Stimulated activated CD8-positive, alpha-beta memory T cell treated with anti-CD3 and anti-CD28 coated beads, Interleukin-15, amount 100 ng/mL, for 1 hour (primary cell): ENCODE measurements around the gene COMMD10.

Experiments used
- DNase-seq: peaks from one replicate; pipeline ENCODE4 v3.0.0-alpha.2; 2020; ENCODE audit warnings: low read depth

Gene COMMD10

DNA sequence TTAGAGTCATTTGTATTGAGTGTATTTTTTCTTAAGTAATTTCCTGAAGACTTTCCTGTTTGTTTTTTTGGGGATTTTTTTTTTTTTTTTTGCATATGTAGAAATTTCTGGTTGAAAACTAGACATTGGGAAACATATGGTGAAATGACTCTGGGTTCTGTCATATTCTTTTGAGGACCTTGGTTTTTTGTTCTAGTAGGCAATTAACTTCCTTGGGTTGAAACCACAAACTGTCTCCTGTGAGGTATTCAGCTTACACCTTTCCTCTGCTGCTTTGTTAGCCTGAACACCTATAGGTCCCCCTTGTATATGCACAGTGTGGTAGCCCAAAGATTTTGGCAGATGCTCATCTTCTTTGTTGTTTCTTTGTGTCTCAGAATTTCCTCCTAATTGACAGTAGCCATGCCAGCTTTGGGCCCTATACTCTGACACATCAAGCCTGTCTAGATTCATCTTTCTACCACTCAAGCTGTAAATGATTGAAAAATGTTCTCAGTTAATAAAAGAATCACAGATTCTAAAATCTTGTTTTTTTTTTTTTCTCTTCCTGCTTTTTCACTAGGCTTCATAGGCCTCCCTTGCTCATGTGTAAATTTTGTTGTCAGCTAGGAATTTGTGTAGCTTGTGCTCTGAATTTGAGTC, 140.6 kb downstream of the COMMD10 start:
- no peak for DNase-seq

DNA sequence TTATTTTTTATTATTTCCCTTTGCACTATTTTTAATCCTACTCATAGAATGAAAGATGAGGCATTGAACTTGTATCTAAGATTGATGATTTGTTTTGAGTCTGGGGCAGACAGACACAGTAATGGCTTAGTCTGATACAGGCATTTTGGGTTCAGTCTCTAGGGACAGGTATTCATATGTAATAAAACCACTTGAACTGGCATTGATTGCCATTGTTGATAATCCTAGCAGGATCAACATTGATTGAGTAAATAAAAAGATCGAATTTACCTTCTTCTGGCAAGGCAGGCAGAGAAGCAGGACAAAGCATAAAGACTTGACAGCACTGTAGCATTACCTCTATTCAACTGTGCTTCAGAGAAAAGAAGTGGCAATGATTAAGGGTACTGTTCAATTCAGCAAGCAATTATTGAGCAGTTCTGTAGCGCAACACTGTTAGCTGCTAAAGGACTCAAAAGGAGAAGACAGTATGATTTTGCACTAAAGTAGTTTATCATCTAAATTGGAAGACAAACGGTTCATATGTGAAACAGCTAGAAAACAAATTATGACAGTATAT, 144.4 kb downstream of the COMMD10 start:
- DNase-seq: no peak

GRCh38 chr5:116231288-116231687, 146.5 kb downstream of the COMMD10 start:
- DNase-seq: no peak

- DNase-seq: no peak
Observed at GRCh38 chr5:116234681-116235080, 149.9 kb downstream of the COMMD10 start.

- DNase-seq: no peak
Observed at GRCh38 chr5:116237917-116238500, 153.2 kb downstream of the COMMD10 start.

DNA sequence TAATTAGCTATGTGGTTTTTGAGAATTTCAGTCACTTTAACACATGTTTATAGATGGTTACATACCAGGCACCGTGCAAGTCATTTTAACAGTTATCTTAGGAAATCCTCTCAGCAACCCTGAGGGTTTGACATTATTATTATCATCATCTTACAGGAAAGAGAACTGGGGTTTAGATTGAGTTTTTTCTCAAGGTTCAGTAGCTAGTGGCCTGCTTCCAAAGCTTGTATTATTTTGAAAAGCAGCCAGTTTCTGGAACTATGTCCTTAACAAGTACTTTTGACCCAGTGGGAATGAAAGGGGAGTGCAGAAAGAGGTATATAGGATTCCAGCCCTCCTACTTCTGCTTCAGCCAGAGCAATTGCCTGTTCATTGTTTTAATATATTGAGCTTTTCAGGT, 157.5 kb downstream of the COMMD10 start:
- no peak for DNase-seq

DNA sequence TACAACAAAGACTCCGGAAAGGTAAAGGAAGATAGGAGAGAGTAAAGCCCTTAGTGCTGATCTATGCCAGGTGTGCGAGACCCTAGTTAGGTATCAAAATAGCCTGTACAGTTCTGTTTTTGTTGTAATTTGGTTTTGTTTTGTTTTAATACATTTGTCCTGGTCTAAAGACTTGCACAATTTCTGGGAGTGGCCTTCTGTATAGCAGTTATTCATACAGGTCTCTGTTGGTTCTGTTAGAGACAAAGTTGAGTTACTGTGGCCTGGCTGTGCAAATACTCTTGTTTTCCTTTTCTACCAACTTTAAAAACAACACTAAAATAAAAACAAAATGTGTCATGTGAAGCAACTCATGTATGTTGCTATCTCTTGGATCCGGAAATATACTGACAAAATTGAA, 163.6 kb downstream of the COMMD10 start:
- DNase-seq: no peak

- DNase-seq: no peak
Observed at GRCh38 chr5:116249648-116250047, 164.8 kb downstream of the COMMD10 start.

GRCh38 chr5:116256717-116257116, 171.9 kb downstream of the COMMD10 start:
- no peak for DNase-seq

DNA sequence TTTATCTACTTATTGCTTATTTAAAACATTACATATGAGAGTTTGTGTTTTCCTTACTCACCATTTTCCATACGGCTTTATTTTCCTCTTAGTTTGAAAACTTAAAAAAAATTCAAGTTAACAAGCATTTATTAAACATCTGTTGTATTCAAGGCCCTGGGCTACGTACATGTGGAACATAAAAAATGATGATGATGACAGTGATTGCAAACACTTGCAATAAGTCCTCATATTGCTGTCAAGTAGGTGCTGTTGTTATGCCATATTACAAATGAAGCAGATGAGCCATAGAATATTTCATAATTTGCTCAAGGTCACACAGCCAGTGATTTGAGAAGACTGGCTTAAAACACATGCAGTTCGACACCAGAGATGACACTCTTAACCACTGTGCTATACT, 180.6 kb downstream of the COMMD10 start:
- no peak for DNase-seq

GRCh38 chr5:116271446-116272025, 186.7 kb downstream of the COMMD10 start:
- DNase-seq: no peak

DNA sequence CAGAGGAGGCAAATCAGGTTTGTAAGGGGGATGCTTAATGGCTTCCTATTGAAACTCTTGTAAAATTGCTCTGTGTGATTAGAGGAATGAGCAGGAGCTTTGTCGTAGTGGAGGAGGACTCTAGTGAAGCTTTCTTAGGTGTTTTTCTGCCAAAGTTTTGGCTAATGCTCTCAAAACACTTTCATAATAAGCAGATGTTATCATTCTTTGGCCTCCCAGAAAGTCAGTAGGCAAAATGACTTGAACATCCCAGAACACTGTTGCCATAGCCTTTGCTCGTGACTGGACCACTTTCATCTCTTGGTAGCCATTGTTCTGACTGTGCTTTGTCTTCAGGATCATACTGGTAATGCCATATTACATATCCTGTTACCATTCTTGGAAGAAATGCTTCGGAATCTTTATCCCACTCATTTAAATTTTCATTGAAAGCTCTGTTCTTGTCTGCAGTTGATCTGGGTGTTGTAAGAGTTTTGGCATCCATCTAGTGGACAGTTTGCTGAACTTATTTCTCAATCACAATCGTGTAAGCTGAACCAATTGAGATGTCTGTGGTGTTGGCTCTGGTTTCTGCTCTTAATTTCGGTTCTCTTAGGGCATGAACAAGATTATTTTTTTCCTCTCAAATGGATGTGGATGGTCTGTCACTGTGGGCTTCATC, 187.6 kb downstream of the COMMD10 start:
- no peak for DNase-seq

- DNase-seq: no peak
Observed at GRCh38 chr5:116273448-116274242, 188.8 kb downstream of the COMMD10 start.

DNA sequence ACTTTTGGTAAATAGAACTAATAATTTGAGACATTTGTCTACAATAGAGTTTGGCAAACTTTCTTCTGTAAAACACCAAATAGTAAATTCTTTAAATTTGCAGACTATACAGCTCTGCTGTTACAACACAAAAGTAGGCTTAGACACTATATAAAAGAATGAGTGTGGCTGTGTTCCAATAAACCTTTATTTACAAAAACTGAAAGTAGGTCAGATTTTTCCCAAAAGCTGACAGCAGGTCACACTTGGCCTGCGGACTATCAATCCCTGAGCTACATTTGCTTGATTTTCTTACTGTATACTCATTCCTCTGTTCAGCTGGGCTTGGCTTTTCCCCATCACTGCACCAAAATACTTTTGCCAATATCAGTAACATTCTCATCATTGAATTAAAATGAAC, 189.4 kb downstream of the COMMD10 start:
- no peak for DNase-seq

DNA sequence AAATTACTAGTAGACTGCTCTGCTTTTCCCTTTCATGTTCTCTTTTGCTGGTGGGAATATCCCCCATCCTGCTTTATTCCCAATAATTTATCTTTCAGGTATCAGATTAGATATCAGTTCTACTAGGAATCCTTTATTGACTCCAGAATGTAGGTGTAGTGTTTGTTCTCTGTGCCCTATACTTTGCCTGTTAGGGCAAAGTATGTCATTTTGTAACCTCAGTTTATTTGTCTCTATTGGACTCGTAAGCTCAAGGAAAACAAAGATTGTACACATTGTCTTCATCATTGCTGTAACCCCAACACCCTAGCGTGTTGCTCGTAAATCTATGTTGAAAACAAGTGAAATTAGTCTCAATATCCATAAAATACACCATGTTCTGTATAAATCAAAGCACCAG, 190.5 kb downstream of the COMMD10 start:
- DNase-seq: no peak

- DNase-seq: no peak
Observed at GRCh38 chr5:116276952-116277351, 192.1 kb downstream of the COMMD10 start.

GRCh38 chr5:116280149-116280803, 195.5 kb downstream of the COMMD10 start:
- DNase-seq: no peak

- no peak for DNase-seq
Observed at GRCh38 chr5:116281309-116281708, 196.5 kb downstream of the COMMD10 start.

- DNase-seq: no peak
Observed at GRCh38 chr5:116288524-116288923, 203.7 kb downstream of the COMMD10 start.

GRCh38 chr5:116289276-116289675, 204.5 kb downstream of the COMMD10 start:
- no peak for DNase-seq

GRCh38 chr5:116291271-116291670, 206.4 kb downstream of the COMMD10 start:
- DNase-seq: no peak

- no peak for DNase-seq
Observed at GRCh38 chr5:116292321-116292720, 207.5 kb downstream of the COMMD10 start.
